Measurements from ENCODE around the gene RASD2.

Gene RASD2

DNA sequence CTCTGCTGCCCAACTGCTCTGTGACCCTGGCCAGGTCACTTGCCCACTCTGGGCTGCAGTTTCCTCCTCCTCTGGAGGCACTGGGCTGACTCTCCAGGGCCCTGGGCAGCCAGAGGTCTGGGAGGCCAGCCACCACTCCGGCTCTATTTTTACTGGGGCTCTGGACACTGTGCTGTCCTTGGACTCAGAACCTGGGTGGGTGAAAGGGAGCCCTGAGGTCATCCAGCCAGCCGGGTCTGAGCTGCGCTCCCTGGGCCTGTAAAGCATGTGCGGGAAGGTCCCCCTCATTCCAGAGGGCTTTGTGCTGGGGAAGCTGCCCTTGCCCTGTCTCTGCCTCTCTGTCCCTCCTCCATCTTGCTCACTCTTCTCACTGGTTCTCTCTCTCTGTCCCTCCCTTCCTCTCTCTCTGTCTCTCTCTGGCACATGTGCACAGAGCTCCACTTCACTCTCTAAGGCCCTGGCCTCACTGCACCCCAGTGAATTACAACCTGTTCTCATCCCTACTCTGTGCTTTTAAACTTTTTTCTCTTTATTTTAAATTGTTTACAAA lies 51.9 kb downstream of the RASD2 start:
- TF ChIP-seq, protein P1, sequence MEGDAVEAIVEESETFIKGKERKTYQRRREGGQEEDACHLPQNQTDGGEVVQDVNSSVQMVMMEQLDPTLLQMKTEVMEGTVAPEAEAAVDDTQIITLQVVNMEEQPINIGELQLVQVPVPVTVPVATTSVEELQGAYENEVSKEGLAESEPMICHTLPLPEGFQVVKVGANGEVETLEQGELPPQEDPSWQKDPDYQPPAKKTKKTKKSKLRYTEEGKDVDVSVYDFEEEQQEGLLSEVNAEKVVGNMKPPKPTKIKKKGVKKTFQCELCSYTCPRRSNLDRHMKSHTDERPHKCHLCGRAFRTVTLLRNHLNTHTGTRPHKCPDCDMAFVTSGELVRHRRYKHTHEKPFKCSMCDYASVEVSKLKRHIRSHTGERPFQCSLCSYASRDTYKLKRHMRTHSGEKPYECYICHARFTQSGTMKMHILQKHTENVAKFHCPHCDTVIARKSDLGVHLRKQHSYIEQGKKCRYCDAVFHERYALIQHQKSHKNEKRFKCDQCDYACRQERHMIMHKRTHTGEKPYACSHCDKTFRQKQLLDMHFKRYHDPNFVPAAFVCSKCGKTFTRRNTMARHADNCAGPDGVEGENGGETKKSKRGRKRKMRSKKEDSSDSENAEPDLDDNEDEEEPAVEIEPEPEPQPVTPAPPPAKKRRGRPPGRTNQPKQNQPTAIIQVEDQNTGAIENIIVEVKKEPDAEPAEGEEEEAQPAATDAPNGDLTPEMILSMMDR (IDR thresholded peaks at IDR 0.05; ENCODE audit: insufficient read depth, missing control alignments) = no peak
- DNase-seq (ENCODE audit: insufficient read length, low spot score) (no peak), FAIRE-seq (no peak)

DNA sequence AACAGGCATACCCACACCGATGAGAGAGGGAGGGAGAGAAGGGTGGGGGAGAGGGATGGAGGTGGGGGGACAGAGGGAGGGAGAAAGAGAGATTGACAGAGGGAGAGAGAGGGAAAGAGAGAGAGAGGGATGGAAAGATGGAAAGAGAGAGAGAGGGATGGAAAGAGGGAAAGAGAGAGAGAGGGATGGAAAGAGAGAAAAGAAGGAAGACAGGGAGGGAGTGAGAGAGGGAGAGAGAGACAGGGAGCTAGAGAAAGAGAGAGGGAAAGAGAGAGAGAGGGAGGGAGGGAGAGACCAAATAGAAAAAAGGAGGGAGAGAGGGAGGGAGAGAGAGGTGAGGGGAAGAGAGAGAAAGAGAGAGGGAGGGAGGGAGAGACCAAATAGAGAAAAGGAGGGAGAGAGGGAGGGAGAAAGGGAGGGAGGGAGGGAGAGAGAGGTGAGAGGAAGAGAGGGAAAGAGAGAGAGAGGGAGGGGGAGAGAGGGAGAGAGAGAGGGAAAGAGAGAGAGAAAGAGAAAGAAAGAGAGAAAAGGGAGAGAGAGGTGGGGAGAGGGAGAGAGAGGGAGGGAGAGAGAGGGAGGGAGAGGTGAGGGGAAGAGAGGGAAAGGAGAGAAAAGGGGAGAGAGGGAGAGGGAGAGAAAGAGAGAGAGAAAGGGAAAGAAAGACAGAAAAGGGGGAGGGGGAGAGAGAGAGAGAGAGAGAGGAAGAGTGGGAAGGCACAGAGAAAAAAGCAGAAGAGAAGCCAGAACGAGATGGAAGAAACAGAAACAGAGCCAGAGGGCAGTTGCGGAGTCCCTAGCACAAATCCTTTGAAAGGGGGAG lies 52.6 kb downstream of the RASD2 start:
- TF ChIP-seq, protein P1 (IDR thresholded peaks at IDR 0.05; ENCODE audit: insufficient read depth, missing control alignments) = no peak
- no peak for DNase-seq (ENCODE audit: insufficient read length, low spot score)
- FAIRE-seq = no peak

- DNase-seq (ENCODE audit: insufficient read length, low spot score) (no peak), FAIRE-seq (no peak)
- TF ChIP-seq, protein P1 (IDR thresholded peaks at IDR 0.05; ENCODE audit: insufficient read depth, missing control alignments) = no peak
Observed at GRCh38 chr22:35593891-35594470, 53.4 kb downstream of the RASD2 start.

DNA sequence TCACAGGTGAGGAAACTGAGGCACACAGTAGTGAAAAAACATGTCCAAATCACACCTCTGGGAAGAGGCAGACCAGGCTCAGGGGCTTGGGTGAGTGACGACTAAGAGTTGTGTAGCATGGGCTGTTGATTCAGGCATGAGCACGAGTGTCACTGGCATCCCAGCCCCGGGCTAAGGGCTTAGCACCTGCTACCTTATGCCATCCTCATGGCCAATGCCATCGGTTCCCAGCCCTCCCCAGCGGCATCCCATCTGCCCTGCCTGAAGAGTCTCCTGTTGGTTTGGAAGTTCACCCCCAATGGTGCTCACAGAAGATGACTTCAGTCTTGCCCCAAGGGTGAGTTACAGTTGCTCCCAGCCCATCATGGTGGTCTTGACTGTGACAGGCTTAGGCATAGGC lies 54.1 kb downstream of the RASD2 start:
- no peak for FAIRE-seq
- TF ChIP-seq, protein P1 (IDR thresholded peaks at IDR 0.05; ENCODE audit: insufficient read depth, missing control alignments) = no peak
- DNase-seq (ENCODE audit: insufficient read length, low spot score) = no peak

DNA sequence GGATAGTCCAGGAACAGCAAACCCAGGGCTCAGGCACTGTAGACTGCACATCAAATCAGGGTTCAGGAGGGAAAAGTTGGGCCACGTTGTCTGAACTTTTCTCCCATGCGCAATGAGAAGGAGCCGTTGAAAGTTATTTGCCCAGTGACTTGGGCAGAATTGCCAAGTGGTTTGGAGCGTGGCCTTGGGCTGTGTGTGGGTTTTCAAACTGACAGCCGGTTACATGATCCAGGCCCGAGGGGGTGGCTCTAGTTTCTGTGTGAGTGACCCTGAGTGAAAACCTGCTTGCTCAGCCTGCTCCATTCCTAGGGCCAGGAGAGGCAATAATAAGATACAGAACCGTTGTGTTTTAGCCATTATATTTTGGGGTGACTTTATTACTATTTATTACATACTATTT lies 56.2 kb downstream of the RASD2 start:
- TF ChIP-seq, protein P1 (IDR thresholded peaks at IDR 0.05; ENCODE audit: insufficient read depth, missing control alignments) = no peak
- no peak for FAIRE-seq
- DNase-seq (ENCODE audit: insufficient read length, low spot score) = no peak

DNA sequence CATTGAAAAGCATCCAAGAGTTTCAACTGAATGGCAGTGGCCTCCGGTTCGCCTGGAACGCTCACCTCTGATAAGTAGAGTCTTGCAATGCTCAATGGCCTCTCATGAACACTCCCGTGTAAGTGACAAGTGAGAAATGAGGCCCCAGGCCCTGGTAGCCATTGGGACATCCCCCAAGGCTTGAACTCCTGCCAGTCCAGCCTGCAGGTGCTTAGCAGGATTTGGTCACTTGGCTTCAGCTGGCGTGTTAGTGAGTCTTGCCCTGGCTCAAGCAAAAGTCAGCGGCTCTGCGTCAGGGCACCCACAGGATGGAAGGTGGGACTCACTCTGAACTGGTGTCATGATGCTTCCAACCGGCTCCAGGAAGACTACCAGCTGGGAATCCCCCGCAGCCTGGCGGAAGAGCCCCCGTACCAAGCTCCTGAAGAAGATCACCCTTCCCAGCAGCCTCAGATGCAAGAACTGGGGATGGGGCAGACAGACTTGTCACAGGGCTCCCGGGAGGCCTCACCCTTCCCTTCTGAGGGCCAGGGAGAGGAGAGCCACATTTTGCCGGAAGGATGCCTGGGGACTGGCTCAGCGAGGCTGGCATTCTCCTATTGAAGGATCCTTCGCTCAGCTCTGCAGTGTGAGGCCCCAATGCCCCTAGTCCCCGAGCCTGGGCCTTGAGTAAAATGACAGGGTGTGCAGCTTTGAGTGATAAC lies 57.2 kb downstream of the RASD2 start:
- FAIRE-seq (no peak), DNase-seq (ENCODE audit: insufficient read length, low spot score) (no peak)
- TF ChIP-seq, protein P1 (IDR thresholded peaks at IDR 0.05; ENCODE audit: insufficient read depth, missing control alignments) = no peak
